Measurements from ENCODE around the gene HLA-G.
A peak's percentile ranks its signal among the peaks of the same experiment; 100 is the strongest.

Gene HLA-G

GRCh38 chr6:29815118-29815750 is 12.4 kb upstream of the HLA-G start:
- no peak overlapping the region for H3K4me3 ChIP-seq (ENCODE audit: low read depth, low read length)
- no peak for DNase-seq (ENCODE audit: low read depth)
- TF ChIP-seq CTCF (IDR thresholded peaks at IDR 0.05; ENCODE audit: insufficient read depth, low read depth, low read length, missing control alignments): no peak

- TF ChIP-seq CTCF (IDR thresholded peaks at IDR 0.05; ENCODE audit: insufficient read depth, low read depth, low read length, missing control alignments): no peak
- DNase-seq (ENCODE audit: low read depth): no peak
These were observed 11.6 kb upstream of the HLA-G start for GRCh38 chr6:29816030-29816429.

GRCh38 chr6:29818892-29819291 is 8.7 kb upstream of the HLA-G start:
- no peak overlapping the region for H3K4me3 ChIP-seq (ENCODE audit: low read depth, low read length)
- no peak for TF ChIP-seq CTCF (IDR thresholded peaks at IDR 0.05; ENCODE audit: insufficient read depth, low read depth, low read length, missing control alignments)
- no peak for DNase-seq (ENCODE audit: low read depth)

More at GRCh38 chr6:29816030-29816429, 11.6 kb upstream of the HLA-G start:
- no peak overlapping the region for H3K4me3 ChIP-seq (ENCODE audit: low read depth, low read length)

GRCh38 chr6:29824144-29824543 is 3.5 kb upstream of the HLA-G start:
- no peak for DNase-seq (ENCODE audit: low read depth)
- H3K4me3 ChIP-seq (ENCODE audit: low read depth, low read length): no peak overlapping the region
- no peak for TF ChIP-seq CTCF (IDR thresholded peaks at IDR 0.05; ENCODE audit: insufficient read depth, low read depth, low read length, missing control alignments)

GRCh38 chr6:29825848-29826247 is 1.8 kb upstream of the HLA-G start:
- no peak for TF ChIP-seq CTCF (IDR thresholded peaks at IDR 0.05; ENCODE audit: insufficient read depth, low read depth, low read length, missing control alignments)
- DNase-seq (ENCODE audit: low read depth): no peak
- H3K4me3 ChIP-seq (ENCODE audit: low read depth, low read length): no peak overlapping the region

- H3K4me3 ChIP-seq (ENCODE audit: low read depth, low read length): no peak overlapping the region
- TF ChIP-seq CTCF (IDR thresholded peaks at IDR 0.05; ENCODE audit: insufficient read depth, low read depth, low read length, missing control alignments): no peak
- DNase-seq (ENCODE audit: low read depth): no peak
These were observed 1.4 kb upstream of the HLA-G start for GRCh38 chr6:29826271-29826670.

GRCh38 chr6:29828471-29828797 is 809 bp downstream of the HLA-G start:
- no peak for TF ChIP-seq CTCF (IDR thresholded peaks at IDR 0.05; ENCODE audit: insufficient read depth, low read depth, low read length, missing control alignments)
- DNase-seq (ENCODE audit: low read depth): no peak
- peak overlapping the region; percentile 43 for H3K4me3 ChIP-seq (ENCODE audit: low read depth, low read length)

Measured in GM12865 (cell line).